HEK293 (cell line): Measurements from ENCODE around the gene LANCL2.

Source experiments
- BCL11B ChIP-seq: fragments of 450-650 bp; formaldehyde crosslinking; IDR thresholded peaks from 2 replicates; pipeline ENCODE4 v1.5.1; 2016; ENCODE audit warnings: low read depth, missing biosample characterization, missing genetic modification characterization
- CTCF ChIP-seq: fragments of 450-650 bp; formaldehyde crosslinking; IDR thresholded peaks from 2 replicates; pipeline ENCODE4 v1.5.1; 2016; ENCODE audit warnings: missing biosample characterization, missing genetic modification characterization
- KLF16 ChIP-seq: fragments of 450-650 bp; formaldehyde crosslinking; IDR thresholded peaks from 2 replicates; pipeline ENCODE4 v1.5.1; 2017; ENCODE audit warnings: missing biosample characterization, missing genetic modification characterization
- ZNF274 ChIP-seq, 2 experiments: fragments of 200-500 bp in 1 of 2; fragments of 450-650 bp in 1 of 2; sonication (Bioruptor generic) in 1 of 2; formaldehyde crosslinking in 1 of 2; IDR thresholded peaks; 2 replicates each; pipeline versions ENCODE4 v1.5.1 to v1.6.1; 2014 to 2016; ENCODE audit warnings: borderline replicate concordance in 1 of 2, inconsistent platforms in 1 of 2, low read length in 1 of 2, missing biosample characterization in 1 of 2, missing genetic modification characterization in 1 of 2
- ZNF394 ChIP-seq: fragments of 450-650 bp; formaldehyde crosslinking; IDR thresholded peaks from 2 replicates; pipeline ENCODE4 v1.5.1; 2016; ENCODE audit warnings: missing biosample characterization, missing genetic modification characterization, mild to moderate bottlenecking, moderate library complexity, borderline replicate concordance
- ZNF639 ChIP-seq: fragments of 450-650 bp; formaldehyde crosslinking; IDR thresholded peaks from 2 replicates; pipeline ENCODE4 v1.5.1; 2016; ENCODE audit warnings: missing biosample characterization, missing genetic modification characterization

- no peak for TF ChIP-seq BCL11B (tag by site-specific recombination)
- TF ChIP-seq ZNF274 (IDR thresholded peaks at IDR 0.05; ENCODE audit: low read length), result no peak
- TF ChIP-seq ZNF274 (tag by site-specific recombination; IDR thresholded peaks at IDR 0.05; ENCODE audit: borderline replicate concordance), result no peak
- TF ChIP-seq ZNF639, result no peak
- no peak for TF ChIP-seq CTCF (tag by site-specific recombination)
- TF ChIP-seq KLF16 (tag by site-specific recombination), result no peak
- no peak for TF ChIP-seq ZNF394 (tag by site-specific recombination)
Measured at GRCh38 chr7:55473932-55474331, 108.8 kb downstream of the LANCL2 start.
